IMR-90 (cell line): ENCODE measurements around the gene MMP2. TPM values are rescaled to one million over a fixed set of nuclear protein-coding genes. Genes with fewer than 3 reads are reported as not detected.

ENCODE experiments used
- ATAC-seq: fragments of 200-7000 bp; cut with Tn5 transposase; 2 replicates; pipeline ENCODE4 v1.9.1; 2020; ENCODE audit warnings: low read depth, mild to moderate bottlenecking, moderate library complexity
- Bru-seq: library from RNA; stranded (reverse); fragments of 400-500 nt; gene quantifications from one replicate; lab custom pipeline; 2021; lab: Mats Ljungman, UMichigan
- BruChase-seq, 2 experiments: library from RNA; stranded (reverse); fragments of 400-500 nt; gene quantifications; one replicate each; lab custom pipeline; 2021; lab: Mats Ljungman, UMichigan
- BruUV-seq: library from RNA; stranded (reverse); fragments of 400-500 nt; replicated peaks from 2 replicates; lab custom pipeline; 2021; lab: Mats Ljungman, UMichigan
- CTCF ChIA-PET: fragments of 300-600 bp; formaldehyde crosslinking; extraction: SDS; loops from one replicate; lab custom pipeline; 2021; ENCODE audit warnings: antibody characterized with exemption; lab: Yijun Ruan, JAX
- POLR2A ChIA-PET: fragments of 300-600 bp; sonication (Branson Sonifier 250); formaldehyde crosslinking; loops from one replicate; lab custom pipeline; 2022; ENCODE audit warnings: antibody characterized with exemption; ENCODE audit not compliant: unreplicated experiment; lab: Charles Lee
- DNase-seq: peaks from one replicate; pipeline ENCODE4 v3.0.0; 2013
- H2AFZ ChIP-seq: replicated peaks from 2 replicates; pipeline ENCODE3; 2013; ENCODE audit warnings: low read length, mild to moderate bottlenecking; ENCODE audit not compliant: poor library complexity
- H2AK5ac ChIP-seq: 2 replicates; pipeline ENCODE4 v1.6.1; 2013; ENCODE audit warnings: low read depth, low read length, inconsistent platforms
- H2AK9ac ChIP-seq: replicated peaks from 2 replicates; pipeline ENCODE3; 2013; ENCODE audit warnings: mild to moderate bottlenecking, low read depth, low read length, moderate library complexity; ENCODE audit not compliant: poor library complexity
- H2BK120ac ChIP-seq: 2 replicates; pipeline ENCODE4 v1.6.1; 2013; ENCODE audit warnings: low read depth, low read length, inconsistent platforms
- H2BK15ac ChIP-seq: 3 replicates; pipeline ENCODE4 v1.6.1; 2013; ENCODE audit warnings: low read depth, low read length, inconsistent platforms
- H2BK20ac ChIP-seq: 2 replicates; pipeline ENCODE4 v1.6.1; 2013; ENCODE audit warnings: low read depth, mild to moderate bottlenecking, inconsistent platforms, low read length, moderate library complexity
- H2BK5ac ChIP-seq: 2 replicates; pipeline ENCODE4 v1.6.1; 2013; ENCODE audit warnings: mild to moderate bottlenecking, low read depth, low read length, inconsistent platforms; ENCODE audit not compliant: poor library complexity, severe bottlenecking
- H3K14ac ChIP-seq: replicated peaks from 2 replicates; pipeline ENCODE4 v1.6.1; 2013; ENCODE audit warnings: low read depth, low read length, inconsistent platforms
- H3K18ac ChIP-seq: 2 replicates; pipeline ENCODE4 v1.6.1; 2013; ENCODE audit warnings: low read depth, low read length, control low read depth
- H3K23ac ChIP-seq: 2 replicates; pipeline ENCODE4 v1.6.1; 2013; ENCODE audit warnings: low read depth, low read length, inconsistent platforms
- H3K27ac ChIP-seq: 2 replicates; pipeline ENCODE4 v1.5.1; 2013; ENCODE audit warnings: mild to moderate bottlenecking, control low read depth, low read length; ENCODE audit not compliant: insufficient read depth
- H3K27me3 ChIP-seq: 2 replicates; pipeline ENCODE4 v1.6.1; 2013; ENCODE audit warnings: low read length; ENCODE audit not compliant: control insufficient read depth, insufficient read depth
- H3K36me3 ChIP-seq: 2 replicates; pipeline ENCODE4 v1.6.1; 2013; ENCODE audit warnings: low read length, mixed read lengths; ENCODE audit not compliant: control insufficient read depth, insufficient read depth
- H3K4ac ChIP-seq: 2 replicates; pipeline ENCODE4 v1.6.1; 2013; ENCODE audit warnings: low read depth, low read length, inconsistent platforms
- H3K4me1 ChIP-seq: 2 replicates; pipeline ENCODE4 v1.6.1; 2013; ENCODE audit warnings: low read length, mixed read lengths; ENCODE audit not compliant: control insufficient read depth, insufficient read depth
- H3K4me2 ChIP-seq: 2 replicates; pipeline ENCODE4 v1.6.1; 2013; ENCODE audit warnings: low read depth, mild to moderate bottlenecking, control low read depth, low read length, moderate library complexity
- H3K4me3 ChIP-seq: 2 replicates; pipeline ENCODE4 v1.5.1; 2013; ENCODE audit warnings: low read depth, mild to moderate bottlenecking, control low read depth, low read length, moderate library complexity; ENCODE audit not compliant: insufficient read depth
- H3K56ac ChIP-seq: 2 replicates; pipeline ENCODE4 v1.6.1; 2013; ENCODE audit warnings: low read length, inconsistent platforms; ENCODE audit not compliant: insufficient read depth; ENCODE audit errors: extremely low read depth
- H3K79me1 ChIP-seq, 2 experiments: 2 replicates each; pipeline ENCODE4 v1.6.1; 2013; ENCODE audit warnings: low read length in 2 of 2, inconsistent platforms in 1 of 2, low read depth in 1 of 2
- H3K9ac ChIP-seq: 2 replicates; pipeline ENCODE4 v1.6.1; 2013; ENCODE audit warnings: low read depth, low read length, control low read depth
- H3K9me1 ChIP-seq: 2 replicates; pipeline ENCODE4 v1.6.1; 2013; ENCODE audit warnings: low read length, inconsistent platforms; ENCODE audit not compliant: insufficient read depth
- H3K9me3 ChIP-seq: 2 replicates; pipeline ENCODE4 v1.6.1; 2013; ENCODE audit warnings: low read length; ENCODE audit not compliant: control insufficient read depth, insufficient read depth
- H4K20me1 ChIP-seq: 2 replicates; pipeline ENCODE4 v1.6.1; 2013; ENCODE audit warnings: low read length, inconsistent platforms; ENCODE audit not compliant: insufficient read depth
- H4K5ac ChIP-seq: 2 replicates; pipeline ENCODE4 v1.6.1; 2013; ENCODE audit warnings: mild to moderate bottlenecking, low read depth, low read length, control low read depth
- H4K8ac ChIP-seq, 2 experiments: 2 replicates each; pipeline ENCODE4 v1.6.1; 2013; ENCODE audit warnings: low read depth in 2 of 2, low read length in 2 of 2, control low read depth in 1 of 2, inconsistent platforms in 1 of 2
- H4K91ac ChIP-seq: 2 replicates; pipeline ENCODE4 v1.6.1; 2013; ENCODE audit warnings: low read depth, low read length, inconsistent platforms; ENCODE audit not compliant: insufficient read depth
- MAFK ChIP-seq: IDR thresholded peaks from 2 replicates; pipeline ENCODE4 v1.6.1; 2012; ENCODE audit warnings: low read depth, low read length, improper control_type of control experiment
- MXI1 ChIP-seq: IDR thresholded peaks from 2 replicates; pipeline ENCODE4 v1.6.1; 2012; ENCODE audit warnings: low read depth, mild to moderate bottlenecking, low read length, moderate library complexity, borderline replicate concordance
- POLR2A ChIP-seq: IDR thresholded peaks from 2 replicates; pipeline ENCODE4 v1.6.1; 2012; ENCODE audit warnings: mild to moderate bottlenecking, low read depth, low read length
- WGBS, 2 experiments: methylation state at CpG; one replicate each; pipeline versions ENCODE4 v1.1.5 to v1.1.7; 2013; ENCODE audit warnings: missing lambda C conversion rate in 2 of 2; ENCODE audit not compliant: insufficient read length in 1 of 2; ENCODE audit errors: extremely low coverage in 2 of 2; 5-methylcytosine and 5-hydroxymethylcytosine counted together
- dilution Hi-C: fragments of 300-500 bp; cut with HindIII; formaldehyde crosslinking; loops from one replicate; pipeline ENCODE4 v1.14.3; 2018; ENCODE audit warnings: low sequenced_read_pairs; ENCODE audit not compliant: unreplicated experiment
- in situ Hi-C: fragments of 300-500 bp; cut with MboI; formaldehyde crosslinking; loops from 3 replicates; pipeline ENCODE4 v1.14.3; 2019; ENCODE audit warnings: low sequenced_read_pairs, inconsistent platforms, mixed read lengths
- intact Hi-C: fragments of 100-400 bp; cut with micrococcal nuclease; formaldehyde crosslinking; loops from 2 replicates; pipeline ENCODE4 v1.10.0; 2022
- long read RNA-seq: library from polyadenylated mRNA; unstranded; transcript quantifications from one replicate; pipeline ENCODE4 v2.0.0, GENCODE V29; 2021; ENCODE audit not compliant: unreplicated experiment
- polyA plus RNA-seq, 3 experiments: library from polyadenylated mRNA; depleted of rRNA; stranded (reverse); fragments of >200 nt; gene quantifications; 2 replicates each; pipeline ENCODE4 v1.2.3, GENCODE V29; 2012; ENCODE audit warnings: low replicate concordance in 1 of 3
- total RNA-seq: library from RNA; depleted of rRNA; stranded (reverse); fragments of >200 nt; gene quantifications from 2 replicates; pipeline ENCODE4 v1.2.3, GENCODE V29; 2012; rRNA removed

The MMP2 gene
- total RNA-seq (164 and 240 TPM in 2 replicates), polyA plus RNA-seq (2012; rRNA removed) (567 and 574 TPM in 2 replicates), Bru-seq, nascent RNA (percentile 70 among the genes with signal in this experiment), BruChase-seq, experiment 1, labeled RNA remaining after a 6-hour chase (percentile 76 among the genes with signal in this experiment), BruChase-seq, experiment 2, labeled RNA remaining after a 2-hour chase (percentile 61 among the genes with signal in this experiment)
- polyA plus RNA-seq (2012; cell fraction: cytosol; rRNA removed), result 665 and 744 TPM in 2 replicates
- 209 and 252 TPM in 2 replicates for polyA plus RNA-seq (2012; cell fraction: nucleus; rRNA removed; ENCODE audit: low replicate concordance)
- long read RNA-seq, transcript MMP2-201 (13 exons, 3,741 nt), result major isoform, 1,719 of 2,158 reads
- long read RNA-seq, partial matches to known transcripts, result 381 of 2,158 reads
- long read RNA-seq, other reads (novel, unspliced or antisense), result 56 of 2,158 reads

- H2AK9ac ChIP-seq, result peak within 1 kb of the TSS; percentile 98
- H4K20me1 ChIP-seq, result peaks cover 23% of the 10 kb centered on the region; the same call in 1 of the 2 replicates
- TF ChIP-seq MAFK, result no peak
- peak; percentile 43 for TF ChIP-seq POLR2A
- no peak for TF ChIP-seq MXI1
- peak within 1 kb of the TSS; percentile 76 for H3K9ac ChIP-seq
- WGBS, 2 experiments, result 5% methylated on average over 23 of the region's 46 CpGs; no CpG with 5 or more reads in 1 of the 2 experiments
- DNase-seq (peak; percentile 79), ATAC-seq (peak; percentile 69)
- peak within 1 kb of the TSS; percentile 85 for H3K27ac ChIP-seq
- H2BK5ac ChIP-seq, result peak within 1 kb of the TSS; percentile 51
- H3K4ac ChIP-seq, result peak within 1 kb of the TSS; percentile 97
- peak within 1 kb of the TSS; percentile 94 for H2AK5ac ChIP-seq
- peak within 1 kb of the TSS; percentile 85 for H3K4me3 ChIP-seq
- peak within 1 kb of the TSS; percentile 89 for H2BK20ac ChIP-seq
- H3K9me3 ChIP-seq, result no peaks in the 10 kb centered on the region
- H3K36me3 ChIP-seq, result peaks cover 16% of the 10 kb centered on the region
- H3K18ac ChIP-seq, result peak within 1 kb of the TSS; percentile 87
- peak within 1 kb of the TSS; percentile 85 to 86 for H4K8ac ChIP-seq
- dilution Hi-C loops (no loop called here), in situ Hi-C loops (loop anchor here (25.0 kb wide), 1 partner anchor 883 kb away; no protein-coding TSS in a partner anchor), intact Hi-C loops (no loop called here)
- BruUV-seq, result TSS peak; percentile 95
- peak within 1 kb of the TSS; percentile 91 for H2BK120ac ChIP-seq
- peaks cover 15% of the 10 kb centered on the region for H3K9me1 ChIP-seq
- H3K56ac ChIP-seq, result peak within 1 kb of the TSS; percentile 90
- H3K23ac ChIP-seq, result peak within 1 kb of the TSS; percentile 96
- H3K4me1 ChIP-seq, result peaks cover 9% of the 10 kb centered on the region
- peak within 1 kb of the TSS; percentile 67; the same call in 2 of the 3 replicates for H2BK15ac ChIP-seq
- H4K91ac ChIP-seq, result peak within 1 kb of the TSS; percentile 89
- peak within 1 kb of the TSS; percentile 66 for H4K5ac ChIP-seq
- H3K4me2 ChIP-seq, result peak within 1 kb of the TSS; percentile 81
- peak within 1 kb of the TSS; percentile 92 for H3K14ac ChIP-seq
- POLR2A ChIA-PET, result interaction anchor here (0.5 to 0.6 kb wide), 3 partner anchors 8 to 163 kb away, joined by 3 to 4 read pairs (median 4); no protein-coding TSS in a partner anchor
- H3K27me3 ChIP-seq, result no peaks in the 10 kb centered on the region
- CTCF ChIA-PET, result no interaction called here
- peaks cover 34 to 43% of the 10 kb centered on the region in 2 experiments for H3K79me1 ChIP-seq
- peak within 1 kb of the TSS; percentile 91 for H2AFZ ChIP-seq
Observed at GRCh38 chr16:55478827-55479429, at the start of gene MMP2. MMP2 (plus strand) TSS chr16:55479198; CDS start chr16:55479480, 282 bp downstream.
